ENCODE measurements around the gene DCDC2B. TPM values are rescaled to one million over a fixed set of nuclear protein-coding genes. Genes with fewer than 3 reads are reported as not detected.

The DCDC2B gene
- total and polyA plus RNA-seq, 10 of the 15 experiments (the other 5 are each of a cell fraction or from before 2014, with no cell fraction given) = 0.12 to 0.21 (median 0.15) TPM; not detected in 7

- TF ChIP-seq USF2 (IDR thresholded peaks at IDR 0.05; ENCODE audit: borderline replicate concordance, low read depth, low read length) (no peak), EGR1 (IDR thresholded peaks at IDR 0.05; ENCODE audit: borderline replicate concordance in 1 of 2, low read depth in 2 of 2, low read length in 2 of 2) (peak in 1 of 2 experiments; percentile 55; a peak in 1 of 3 replicates), IKZF2 (IDR thresholded peaks at IDR 0.05) (no peak), RELB (IDR thresholded peaks at IDR 0.05; ENCODE audit: low read depth) (peak; percentile 71), POLR2AphosphoS2 (IDR thresholded peaks at IDR 0.05; ENCODE audit: low read depth, low read length) (peak; percentile 83; the same call in 1 of the 2 replicates), CHD4 (IDR thresholded peaks at IDR 0.05) (no peak), MTA2 (IDR thresholded peaks at IDR 0.05; ENCODE audit: low read depth) (peak; percentile 63), SP1 (IDR thresholded peaks at IDR 0.05; ENCODE audit: low read depth, low read length) (peak; percentile 47), CREB1 (IDR thresholded peaks at IDR 0.05; ENCODE audit: low read depth) (peak; percentile 90), NR2F1 (conservative IDR thresholded peaks at IDR 0.05) (peak; percentile 53; the same call in 1 of the 2 replicates), BHLHE40 (IDR thresholded peaks at IDR 0.05; ENCODE audit: borderline replicate concordance in 1 of 2, low read depth in 2 of 2, low read length in 1 of 2) (peak; percentile 33; a peak in 3 of 4 replicates), TAF1 (IDR thresholded peaks at IDR 0.05; ENCODE audit: borderline replicate concordance, low read depth, low read length) (peak; percentile 59; the same call in 1 of the 2 replicates), HSF1 (IDR thresholded peaks at IDR 0.05; ENCODE audit: low read depth, low read length) (0 out of 2 replicates have a peak, but pooled peaks have one; percentile 16), USF1 (IDR thresholded peaks at IDR 0.05; ENCODE audit: borderline replicate concordance, extremely low read length, insufficient read depth, low read depth, low read length) (no peak), SREBF2 (IDR thresholded peaks at IDR 0.05; ENCODE audit: low read length) (no peak), POLR2A (IDR thresholded peaks at IDR 0.05; ENCODE audit: low read depth, low read length) (peak; percentile 90), MAX (IDR thresholded peaks at IDR 0.05; ENCODE audit: low read depth, low read length) (peak; percentile 64; the same call in 1 of the 2 replicates), ETV6 (conservative IDR thresholded peaks at IDR 0.05 in 1 of 2, IDR thresholded peaks at IDR 0.05 in 1 of 2; ENCODE audit: borderline replicate concordance in 1 of 2, low read depth in 1 of 2) (peak in 1 of 2 experiments; percentile 84; a peak in 2 of 4 replicates), BMI1 (IDR thresholded peaks at IDR 0.05; ENCODE audit: borderline replicate concordance) (peak; percentile 95), MXI1 (IDR thresholded peaks at IDR 0.05; ENCODE audit: low read depth, low read length) (peak; percentile 92), NKRF (conservative IDR thresholded peaks at IDR 0.05) (peak; percentile 88), GABPA (IDR thresholded peaks at IDR 0.05; ENCODE audit: low read depth) (peak; percentile 94)
Observed at GRCh38 chr1:32221980-32222755, 13.3 kb downstream of the DCDC2B start, which contains the start of the genes EIF3I and TMEM234 (continued).

Measured in GM12878 (cell line).